GM23338 (cell line): ENCODE data around the gene DUSP3. TPM values are rescaled to one million over a fixed set of nuclear protein-coding genes. Genes with fewer than 3 reads are reported as not detected.

Experiments
- ATAC-seq: fragments of 200-7000 bp; cut with Tn5 transposase; 3 replicates; pipeline ENCODE4 v1.9.1; 2020
- DNase-seq: peaks from one replicate; pipeline ENCODE4 v3.0.0-alpha.2; 2015; ENCODE audit warnings: low spot score
- H2AFZ ChIP-seq: fragments of 200-600 bp; sonication (generic); 2 replicates; pipeline ENCODE4 v1.8.0; 2016; ENCODE audit warnings: antibody characterized with exemption, mild to moderate bottlenecking, moderate library complexity
- H3F3A ChIP-seq: fragments of 200-600 bp; sonication (generic); replicated peaks from 2 replicates; pipeline ENCODE4 v1.8.0; 2017; ENCODE audit warnings: antibody characterized with exemption, mixed run types, low read depth
- H3K27ac ChIP-seq: fragments of 200-600 bp; sonication (generic); 2 replicates; pipeline ENCODE4 v1.6.1; 2016; ENCODE audit warnings: low read depth
- H3K27me3 ChIP-seq: fragments of 200-600 bp; sonication (generic); 2 replicates; pipeline ENCODE4 v1.8.0; 2016; ENCODE audit warnings: mild to moderate bottlenecking, mixed run types, moderate library complexity; ENCODE audit not compliant: insufficient read depth
- H3K36me3 ChIP-seq: fragments of 200-600 bp; sonication (generic); 2 replicates; pipeline ENCODE4 v1.8.0; 2016; ENCODE audit warnings: mild to moderate bottlenecking; ENCODE audit not compliant: insufficient read depth
- H3K4me1 ChIP-seq: fragments of 200-600 bp; sonication (generic); 2 replicates; pipeline ENCODE4 v1.8.0; 2016; ENCODE audit warnings: mild to moderate bottlenecking, moderate library complexity; ENCODE audit not compliant: insufficient read depth
- H3K4me2 ChIP-seq: fragments of 200-600 bp; sonication (generic); 2 replicates; pipeline ENCODE4 v1.7.1; 2017; ENCODE audit warnings: mixed run types
- H3K4me3 ChIP-seq: fragments of 200-600 bp; sonication (generic); 2 replicates; pipeline ENCODE4 v1.6.1; 2016; ENCODE audit warnings: mixed run types
- H3K79me2 ChIP-seq: fragments of 200-600 bp; sonication (generic); replicated peaks from 2 replicates; pipeline ENCODE4 v1.8.0; 2017; ENCODE audit warnings: mild to moderate bottlenecking; ENCODE audit not compliant: insufficient read depth
- H3K9me2 ChIP-seq: fragments of 200-600 bp; sonication (generic); 2 replicates; pipeline ENCODE4 v1.8.0; 2017; ENCODE audit not compliant: insufficient read depth
- H4K20me1 ChIP-seq: fragments of 200-600 bp; sonication (generic); replicated peaks from 2 replicates; pipeline ENCODE4 v1.8.0; 2017; ENCODE audit warnings: mild to moderate bottlenecking; ENCODE audit not compliant: insufficient read depth
- H3K27ac Mint-ChIP-seq: 2 replicates; pipeline ENCODE4 v1.8.0; 2020; ENCODE audit warnings: inconsistent platforms, mild to moderate bottlenecking, moderate library complexity, mixed read lengths
- H3K27me3 Mint-ChIP-seq: 3 replicates; pipeline ENCODE4 v1.8.0; 2022; ENCODE audit warnings: low read depth, mild to moderate bottlenecking, moderate library complexity, mixed read lengths, inconsistent platforms; ENCODE audit not compliant: insufficient read depth, poor library complexity
- H3K36me3 Mint-ChIP-seq: 3 replicates; pipeline ENCODE4 v1.8.0; 2021; ENCODE audit warnings: low read depth, mild to moderate bottlenecking, inconsistent platforms, moderate library complexity, mixed read lengths
- H3K4me1 Mint-ChIP-seq: 3 replicates; pipeline ENCODE4 v1.8.0; 2020; ENCODE audit warnings: mild to moderate bottlenecking, inconsistent platforms, mixed read lengths
- H3K4me3 Mint-ChIP-seq: 3 replicates; pipeline ENCODE4 v1.8.0; 2021; ENCODE audit warnings: moderate library complexity, mild to moderate bottlenecking, inconsistent platforms, mixed read lengths
- H3K9me3 Mint-ChIP-seq: 3 replicates; pipeline ENCODE4 v1.8.0; 2020; ENCODE audit warnings: moderate library complexity, mild to moderate bottlenecking, inconsistent platforms, mixed read lengths
- CTCF ChIP-seq, 2 experiments: fragments of 200-600 bp in 1 of 2; sonication (generic) in 1 of 2; conservative IDR thresholded peaks; 2 replicates each; pipeline versions ENCODE4 v1.5.1 to v1.6.1; 2016 to 2017; ENCODE audit warnings: antibody characterized with exemption in 2 of 2, low read depth in 2 of 2, mild to moderate bottlenecking in 2 of 2, moderate library complexity in 1 of 2
- ETS1 ChIP-seq: IDR thresholded peaks from 2 replicates; pipeline ENCODE4 v1.6.1; 2016; ENCODE audit warnings: antibody characterized with exemption
- EZH2phosphoT487 ChIP-seq: fragments of 200-600 bp; sonication (generic); IDR thresholded peaks from one replicate; pipeline ENCODE4 v1.8.1; 2018; ENCODE audit warnings: antibody characterized with exemption; ENCODE audit not compliant: unreplicated experiment
- NANOG ChIP-seq: IDR thresholded peaks from 2 replicates; pipeline ENCODE4 v1.6.1; 2016; ENCODE audit warnings: antibody characterized with exemption, borderline replicate concordance
- STAT1 ChIP-seq: IDR thresholded peaks from one replicate; pipeline ENCODE4 v1.6.1; 2016; ENCODE audit warnings: antibody characterized with exemption; ENCODE audit not compliant: unreplicated experiment
- ZNF114 ChIP-seq: fragments of 250-450 bp; sonication (Bioruptor Pico); IDR thresholded peaks from 2 replicates; pipeline ENCODE4 v1.5.0; 2020; ENCODE audit warnings: mild to moderate bottlenecking, moderate library complexity
- ZNF331 ChIP-seq: fragments of 250-450 bp; sonication (Bioruptor Pico); IDR thresholded peaks from 2 replicates; pipeline ENCODE4 v1.5.0; 2020; ENCODE audit warnings: low read depth, mild to moderate bottlenecking, moderate library complexity
- ZNF462 ChIP-seq: fragments of 250-450 bp; sonication (Bioruptor Pico); IDR thresholded peaks from 2 replicates; pipeline ENCODE4 v1.5.0; 2020; ENCODE audit warnings: mild to moderate bottlenecking, moderate library complexity
- polyA plus RNA-seq: library from polyadenylated mRNA; unstranded; fragments of >200 nt; fragmentation: Nextera tagmentation; extraction: Ambion mirVana; gene quantifications from 2 replicates; pipeline ENCODE4 v1.2.1, GENCODE V29; 2016
- total RNA-seq: library from RNA; depleted of rRNA; stranded (reverse); fragments of >200 nt; shearing (Covaris generic); gene quantifications from 2 replicates; pipeline ENCODE4 v1.2.3, GENCODE V29; 2014

Gene DUSP3
- total and polyA plus RNA-seq, 2 experiments from 2014 or later, result 14.7 to 22.1 TPM

GRCh38 chr17:43774304-43775250, 4.2 kb downstream of the DUSP3 start (continued):
- no peak for TF ChIP-seq ZNF462 (CRISPR knock-in tag)
- TF ChIP-seq NANOG, result no peak
- TF ChIP-seq ETS1, result no peak
- no peak for TF ChIP-seq STAT1

- Mint-ChIP-seq H3K4me3 (no peak overlapping the region), H3K4me1 (no peaks in the 10 kb centered on the region), H3K27ac (peak overlapping the region; percentile 8; the same call in 1 of the 2 replicates), H3K9me3 (no peaks in the 10 kb centered on the region), H3K27me3 (peaks cover 5% of the 10 kb centered on the region), H3K36me3 (peaks cover 37% of the 10 kb centered on the region)
- ATAC-seq (no peak), DNase-seq (no peak)
- peaks cover 9% of the 10 kb centered on the region for H3K79me2 ChIP-seq
- H3K36me3 ChIP-seq, result 0 out of 2 replicates have a peak, but pooled peaks cover 5% of the 10 kb centered on the region
- H3K4me1 ChIP-seq, result peaks cover 6% of the 10 kb centered on the region; the same call in 1 of the 2 replicates
- peaks cover 9% of the 10 kb centered on the region; the same call in 1 of the 2 replicates for H4K20me1 ChIP-seq
- H3K9me2 ChIP-seq, result no peaks in the 10 kb centered on the region
- H3K4me2 ChIP-seq, result no peak overlapping the region
- H3K27ac ChIP-seq, result no peak overlapping the region
- no peak overlapping the region for H2AFZ ChIP-seq
- H3F3A ChIP-seq, result no peaks in the 10 kb centered on the region
- H3K4me3 ChIP-seq, result no peak overlapping the region
- no peaks in the 10 kb centered on the region for H3K27me3 ChIP-seq
- TF ChIP-seq ZNF114 (no peak), EZH2phosphoT487 (no peak), ZNF331 (CRISPR knock-in tag) (no peak), NANOG (no peak), ETS1 (no peak), CTCF (conservative IDR thresholded peaks at IDR 0.05; ENCODE audit: low read depth in 2 of 2) (no peak)
These were observed 5.7 kb downstream of the DUSP3 start for GRCh38 chr17:43772877-43773648.
